ENCODE measurements around the gene MYBBP1A.
"Not testable (repeated sequence)": the region's sequence is repeated elsewhere in the genome, so short reads cannot be mapped to it uniquely, and the experiment has no call there.

MYBBP1A gene

GRCh38 chr17:4554997-4555799 is at the start of gene MYBBP1A:
Gene MYBBP1A, minus strand, starts transcription at chr17:4555384. Its CDS starts 60 bp downstream, at chr17:4555324.
- ChIA-PET CTCF (interaction anchor here (1.1 to 13.2 kb wide), 3 partner anchors 11 to 134 kb away, joined by 3 to 137 read pairs (median 5); no protein-coding TSS in a partner anchor), POLR2A (interaction anchor here (0.9 to 1.5 kb wide), 2 partner anchors 9 to 18 kb away, joined by 3 to 4 read pairs; no protein-coding TSS in a partner anchor)
- DNase-seq (ENCODE audit: low read depth, low spot score): peak; percentile 42
- H3K4me3 ChIP-seq (ENCODE audit: low read depth, low read length): peak within 1 kb of the TSS; percentile 99
- peak; percentile 12 for TF ChIP-seq CTCF (IDR thresholded peaks at IDR 0.05; ENCODE audit: insufficient read depth, low read length, missing control alignments)

- H3K4me3 ChIP-seq (ENCODE audit: low read depth, low read length); POLR2A ChIA-PET; DNase-seq (ENCODE audit: low read depth, low spot score): not testable (repeated sequence)
- CTCF ChIA-PET: interaction anchor here (1.4 to 2.5 kb wide), 2 partner anchors 20 to 38 kb away, joined by 3 to 15 read pairs; no protein-coding TSS in a partner anchor
These were observed 49.6 kb upstream of the MYBBP1A start for GRCh38 chr17:4604736-4605135.

GRCh38 chr17:4604111-4604644 is 49.0 kb upstream of the MYBBP1A start:
- no peak for DNase-seq (ENCODE audit: low read depth, low spot score)
- H3K4me3 ChIP-seq (ENCODE audit: low read depth, low read length): no peak overlapping the region
- no peak for TF ChIP-seq CTCF (IDR thresholded peaks at IDR 0.05; ENCODE audit: insufficient read depth, low read length, missing control alignments)
- CTCF ChIA-PET: interaction anchor here (1.4 kb wide), 1 partner anchor 38 kb away, joined by 3 read pairs; no protein-coding TSS in a partner anchor
- POLR2A ChIA-PET: no interaction called here

GRCh38 chr17:4602041-4602440 is 46.9 kb upstream of the MYBBP1A start:
- no peak for TF ChIP-seq CTCF (IDR thresholded peaks at IDR 0.05; ENCODE audit: insufficient read depth, low read length, missing control alignments)
- CTCF ChIA-PET: interaction anchor here (1.7 to 1.9 kb wide), 2 partner anchors 23 to 35 kb away, joined by 6 to 7 read pairs; no protein-coding TSS in a partner anchor
- no peak for DNase-seq (ENCODE audit: low read depth, low spot score)
- H3K4me3 ChIP-seq (ENCODE audit: low read depth, low read length): no peak overlapping the region
- POLR2A ChIA-PET: no interaction called here

- ChIA-PET CTCF (interaction anchor here (1.7 to 1.9 kb wide), 2 partner anchors 24 to 34 kb away, joined by 6 to 7 read pairs; no protein-coding TSS in a partner anchor), POLR2A (interaction anchor here (0.6 kb wide), 1 partner anchor 18 kb away, joined by 3 read pairs; no protein-coding TSS in a partner anchor)
- no peak for DNase-seq (ENCODE audit: low read depth, low spot score)
- H3K4me3 ChIP-seq (ENCODE audit: low read depth, low read length): no peak overlapping the region
- TF ChIP-seq CTCF (IDR thresholded peaks at IDR 0.05; ENCODE audit: insufficient read depth, low read length, missing control alignments): no peak
These were observed 46.1 kb upstream of the MYBBP1A start for GRCh38 chr17:4601326-4601725.

GRCh38 chr17:4600563-4600962 is 45.4 kb upstream of the MYBBP1A start:
- POLR2A ChIA-PET: interaction anchor here (0.6 kb wide), 1 partner anchor 17 kb away, joined by 3 read pairs; no protein-coding TSS in a partner anchor
- CTCF ChIA-PET: interaction anchor here (1.0 to 1.9 kb wide), 3 partner anchors 27 to 33 kb away, joined by 4 to 7 read pairs (median 6); no protein-coding TSS in a partner anchor
- H3K4me3 ChIP-seq (ENCODE audit: low read depth, low read length): no peak overlapping the region
- TF ChIP-seq CTCF (IDR thresholded peaks at IDR 0.05; ENCODE audit: insufficient read depth, low read length, missing control alignments): no peak
- no peak for DNase-seq (ENCODE audit: low read depth, low spot score)

Measured in AG04449 (cell line).